K562 (cell line): Measurements from ENCODE around the gene MAK. TPM values are rescaled to one million over a fixed set of nuclear protein-coding genes. Genes with fewer than 3 reads are reported as not detected.
A peak's percentile ranks its signal among the peaks of the same experiment; 100 is the strongest.

Experiments
- ATAC-seq: fragments of 200-7000 bp; cut with Tn5 transposase; 3 replicates; pipeline ENCODE4 v1.9.1; 2020; ENCODE audit warnings: moderate library complexity
- BruUV-seq: library from RNA; stranded (reverse); fragments of 400-500 nt; replicated peaks from 2 replicates; lab custom pipeline; 2021; lab: Mats Ljungman, UMichigan
- CTCF ChIA-PET: fragments of 300-600 bp; formaldehyde crosslinking; extraction: SDS; loops from one replicate; lab custom pipeline; 2021; ENCODE audit warnings: low intra/inter-chr PET ratio; lab: Yijun Ruan, JAX
- POLR2A ChIA-PET: fragments of 300-600, 350-650 bp; sonication (Branson Sonifier 250); formaldehyde crosslinking; extraction: SDS; loops from one replicate; lab custom pipeline; 2021; ENCODE audit warnings: antibody characterized with exemption, inconsistent platforms; lab: Yijun Ruan, JAX
- DNase-seq, 4 experiments: peaks; one replicate each; pipeline versions ENCODE4 v3.0.0 to v3.0.0-alpha.2; 2011 to 2018; ENCODE audit warnings: low spot score in 3 of 4, mixed read lengths in 3 of 4; ENCODE audit errors: extremely low read depth in 1 of 4
- FAIRE-seq: peaks from 2 replicates; lab custom pipeline; 2011; peaks lifted over from hg19 to GRCh38; lab: Jason Lieb, UNC
- H2AFZ ChIP-seq: 2 replicates; pipeline ENCODE4 v1.6.0; 2011; ENCODE audit warnings: low read depth, low read length, control low read depth, inconsistent platforms
- H3K27ac ChIP-seq: fragments of 200-600 bp; 3 replicates; pipeline ENCODE4 v1.8.0; 2011; ENCODE audit warnings: low read depth, mild to moderate bottlenecking, control low read depth, inconsistent platforms, low read length, moderate library complexity, mixed read lengths; ENCODE audit errors: extremely low read depth
- H3K27me3 ChIP-seq, 2 experiments: fragments of 300-600 bp in 1 of 2; 2 replicates in 1 of 2; 3 replicates in 1 of 2; pipeline versions ENCODE4 v1.6.0 to v1.8.0; 2011; ENCODE audit warnings: inconsistent platforms in 2 of 2, low read length in 2 of 2, mild to moderate bottlenecking in 1 of 2, mixed read lengths in 1 of 2, moderate library complexity in 1 of 2; ENCODE audit not compliant: control insufficient read depth in 2 of 2, insufficient read depth in 2 of 2
- H3K36me3 ChIP-seq: fragments of 300-600 bp; 3 replicates; pipeline ENCODE4 v1.8.0; 2011; ENCODE audit warnings: mild to moderate bottlenecking, low read length, inconsistent platforms; ENCODE audit not compliant: control insufficient read depth, insufficient read depth
- H3K4me1 ChIP-seq, 2 experiments: fragments of 200-600 bp in 1 of 2; replicated peaks in 1 of 2; 2 replicates in 1 of 2; 3 replicates in 1 of 2; pipeline versions ENCODE4 v1.5.1 to v1.8.0; 2011; ENCODE audit warnings: inconsistent platforms in 2 of 2, low read length in 2 of 2, mild to moderate bottlenecking in 1 of 2, mixed read lengths in 1 of 2, moderate library complexity in 1 of 2; ENCODE audit not compliant: control insufficient read depth in 2 of 2, insufficient read depth in 2 of 2
- H3K4me2 ChIP-seq: 2 replicates; pipeline ENCODE4 v1.6.1; 2011; ENCODE audit warnings: low read length, control low read depth, inconsistent platforms, mixed read lengths; ENCODE audit not compliant: insufficient read depth
- H3K4me3 ChIP-seq: fragments of 200-600 bp; sonication (generic), shearing (Covaris generic); 2 replicates; pipeline ENCODE4 v1.5.1; 2016; ENCODE audit warnings: control low read depth, inconsistent platforms
- H3K79me2 ChIP-seq: fragments of 200-600 bp; 3 replicates; pipeline ENCODE4 v1.8.0; 2011; ENCODE audit warnings: low read length, inconsistent platforms; ENCODE audit not compliant: control insufficient read depth, insufficient read depth
- H3K9ac ChIP-seq, 2 experiments: 2 replicates each; pipeline versions ENCODE4 v1.6.0 to v1.6.1; 2011; ENCODE audit warnings: low read depth in 2 of 2, low read length in 2 of 2, control low read depth in 1 of 2, inconsistent platforms in 1 of 2, mild to moderate bottlenecking in 1 of 2, mixed read lengths in 1 of 2; ENCODE audit not compliant: insufficient read depth in 1 of 2
- H3K9me1 ChIP-seq: one replicate; pipeline ENCODE4 v1.6.0; 2011; ENCODE audit warnings: inconsistent platforms, mild to moderate bottlenecking, low read length, moderate library complexity; ENCODE audit not compliant: control insufficient read depth, insufficient read depth
- H3K9me3 ChIP-seq: replicated peaks from 2 replicates; pipeline ENCODE4 v1.5.1; 2011; ENCODE audit warnings: low read depth, low read length, inconsistent platforms; ENCODE audit not compliant: control insufficient read depth, insufficient read depth
- H4K20me1 ChIP-seq: replicated peaks from 2 replicates; pipeline ENCODE4 v1.6.1; 2011; ENCODE audit warnings: low read length, inconsistent platforms, mixed read lengths; ENCODE audit not compliant: control insufficient read depth, insufficient read depth
- ADNP ChIP-seq: fragments of 200-800 bp; sonication (Bioruptor generic); IDR thresholded peaks from 2 replicates; pipeline ENCODE4 v1.6.1; 2016; ENCODE audit warnings: missing genetic modification characterization, missing compliant biosample characterization
- ARID1B ChIP-seq: fragments of 450-650 bp; IDR thresholded peaks from 2 replicates; pipeline ENCODE4 v1.6.1; 2016; ENCODE audit warnings: antibody characterized with exemption, mild to moderate bottlenecking, inconsistent platforms
- CEBPB ChIP-seq: fragments of 450-650 bp; IDR thresholded peaks from 2 replicates; pipeline ENCODE4 v1.6.1; 2016; ENCODE audit warnings: missing genetic modification characterization, missing compliant biosample characterization
- CEBPG ChIP-seq, 3 experiments: fragments of 200-800 bp in 1 of 3; sonication (Bioruptor generic) in 1 of 3; sonication (generic) in 1 of 3; formaldehyde crosslinking in 1 of 3; IDR thresholded peaks in 2 of 3; conservative IDR thresholded peaks in 1 of 3; 2 replicates each; pipeline versions ENCODE4 v1.6.1 to v1.8.0; 2016 to 2022; ENCODE audit warnings: missing compliant biosample characterization in 2 of 3, missing genetic modification characterization in 2 of 3, mild to moderate bottlenecking in 1 of 3, missing genetic modification reagents in 1 of 3
- DPF2 ChIP-seq: fragments of 450-650 bp; IDR thresholded peaks from 2 replicates; pipeline ENCODE4 v1.6.1; 2016
- JUND ChIP-seq, 2 experiments: IDR thresholded peaks; 2 replicates in 1 of 2; 3 replicates in 1 of 2; pipeline ENCODE4 v1.6.1; 2011; ENCODE audit warnings: borderline replicate concordance in 2 of 2, low read depth in 2 of 2, low read length in 2 of 2, improper control_type of control experiment in 1 of 2, missing biosample characterization in 1 of 2, missing genetic modification characterization in 1 of 2, missing genetic modification reagents in 1 of 2
- SMARCA4 ChIP-seq: fragments of 450-650 bp; IDR thresholded peaks from 2 replicates; pipeline ENCODE4 v1.6.1; 2016
- TRIM24 ChIP-seq, 2 experiments: fragments of 450-650 bp; IDR thresholded peaks; 2 replicates each; pipeline ENCODE4 v1.6.1; 2016
- ZFP30 ChIP-seq: fragments of 250-450 bp; sonication (Bioruptor Pico); IDR thresholded peaks from 2 replicates; pipeline ENCODE4 v1.8.0; 2022; ENCODE audit warnings: moderate library complexity, mild to moderate bottlenecking, inconsistent platforms, borderline replicate concordance
- ZNF121 ChIP-seq: sonication (generic); formaldehyde crosslinking; conservative IDR thresholded peaks from 2 replicates; pipeline ENCODE4 v1.8.0; 2022; ENCODE audit warnings: missing genetic modification reagents
- ZNF41 ChIP-seq: fragments of 250-450 bp; sonication (Bioruptor Pico); conservative IDR thresholded peaks from 2 replicates; pipeline ENCODE4 v1.4.0; 2020; ENCODE audit warnings: mild to moderate bottlenecking
- ZNF75A ChIP-seq: fragments of 450-650 bp; formaldehyde crosslinking; IDR thresholded peaks from 2 replicates; pipeline ENCODE4 v1.4.0; 2020; ENCODE audit warnings: mild to moderate bottlenecking
- WGBS: fragments of 100-300 bp; shearing (Covaris generic); methylation state at CpG from one replicate; pipeline ENCODE4 v1.1.6; 2016; ENCODE audit warnings: low coverage, mixed read lengths; ENCODE audit not compliant: insufficient coverage; ENCODE audit errors: missing lambda C conversion rate; 5-methylcytosine and 5-hydroxymethylcytosine counted together
- in situ Hi-C: fragments of 300-500 bp; cut with MboI; formaldehyde crosslinking; loops from 4 replicates; pipeline ENCODE4 v1.15.0; 2018; ENCODE audit warnings: inconsistent platforms, mixed read lengths
- intact Hi-C: fragments of 100-400 bp; cut with micrococcal nuclease; formaldehyde crosslinking; loops from 2 replicates; pipeline ENCODE4 v1.14.2; 2022
- polyA plus RNA-seq, 8 experiments: library from polyadenylated mRNA; depleted of rRNA in 4 of 8; stranded (reverse) in 5 of 8; unstranded in 3 of 8; fragments of >200 nt; fragmentation: Nextera tagmentation in 2 of 8; fragmentation: Illumina TruSeq in 1 of 8; extraction: Ambion mirVana in 2 of 8; extraction: Trizol in 1 of 8; gene quantifications; 2 replicates each; pipeline versions ENCODE4 v1.2.1 to v1.2.3, GENCODE V29; 2011 to 2014; ENCODE audit warnings: inconsistent platforms in 1 of 8, missing spikeins in 1 of 8
- total RNA-seq, 7 experiments: library from RNA; depleted of rRNA in 6 of 7; stranded (reverse); fragments of >200 nt in 6 of 7; fragmentation: Illumina TruSeq in 2 of 7; extraction: Trizol in 2 of 7; gene quantifications; 2 replicates each; pipeline versions ENCODE4 v1.2.1 to v1.2.3, GENCODE V29; 2011 to 2021; ENCODE audit warnings: low replicate concordance in 1 of 7
- TF ChIP-seq, protein P1 (sequence below): fragments of 450-650 bp; IDR thresholded peaks from 2 replicates; pipeline ENCODE4 v1.6.1; 2016; ENCODE audit warnings: missing biosample characterization, missing genetic modification characterization
- TF ChIP-seq, protein P2 (sequence below), 2 experiments: fragments of 450-650 bp in 1 of 2; sonication (generic) in 1 of 2; formaldehyde crosslinking in 1 of 2; IDR thresholded peaks in 1 of 2; conservative IDR thresholded peaks in 1 of 2; 2 replicates each; pipeline versions ENCODE4 v1.6.1 to v1.8.1; 2016 to 2023; ENCODE audit warnings: mild to moderate bottlenecking in 2 of 2, moderate library complexity in 2 of 2, inconsistent platforms in 1 of 2, missing genetic modification reagents in 1 of 2

The MAK gene
- total and polyA plus RNA-seq, 9 of the 15 experiments (the other 6 are each of a cell fraction or from before 2014, with no cell fraction given) = 0.25 to 1.1 (median 0.53) TPM

- H3K4me2 ChIP-seq = no peak overlapping the region
- H3K27me3 ChIP-seq = no peaks in the 10 kb centered on the region
- no TSS peak for BruUV-seq
- ChIA-PET POLR2A (no interaction called here), CTCF (no interaction called here)
- ATAC-seq (peak; percentile 78), FAIRE-seq (peak; percentile 42), DNase-seq (peak in 2 of 4 experiments; percentile 20 to 23)
- intact Hi-C loops (no loop called here), in situ Hi-C loops (no loop called here)
- no peak overlapping the region for H3K4me3 ChIP-seq
- no peaks in the 10 kb centered on the region for H3K36me3 ChIP-seq
- no peak overlapping the region for H2AFZ ChIP-seq
- H3K9me1 ChIP-seq = no peaks in the 10 kb centered on the region
- H3K9me3 ChIP-seq = no peaks in the 10 kb centered on the region
- TF ChIP-seq TRIM24 (IDR thresholded peaks at IDR 0.05) (peak; percentile 32 to 51; a peak in 1 of 4 replicates), CEBPB (tag) (peak; percentile 100), JUND (IDR thresholded peaks at IDR 0.05; ENCODE audit: borderline replicate concordance, low read depth, low read length) (peak; percentile 43; the same call in 1 of the 2 replicates), JUND (tag; IDR thresholded peaks at IDR 0.05; ENCODE audit: borderline replicate concordance, low read depth, low read length) (no peak; the same call in 2 of the 3 replicates), ZNF121 (CRISPR knock-in tag) (peak; percentile 59), ZNF75A (CRISPR knock-in tag) (no peak), CEBPG (CRISPR knock-in tag; IDR thresholded peaks at IDR 0.05) (peak; percentile 90), CEBPG (tag; conservative IDR thresholded peaks at IDR 0.05 in 1 of 2, IDR thresholded peaks at IDR 0.05 in 1 of 2) (peak; percentile 94 to 95), SMARCA4 (0 out of 2 replicates have a peak, but pooled peaks have one; percentile 19), ZFP30 (CRISPR knock-in tag) (no peak), ADNP (tag) (no peak), ZNF41 (CRISPR knock-in tag) (no peak), ARID1B (peak; percentile 11; the same call in 1 of the 2 replicates), DPF2 (peak; percentile 30; the same call in 1 of the 2 replicates)
- TF ChIP-seq, protein P1, sequence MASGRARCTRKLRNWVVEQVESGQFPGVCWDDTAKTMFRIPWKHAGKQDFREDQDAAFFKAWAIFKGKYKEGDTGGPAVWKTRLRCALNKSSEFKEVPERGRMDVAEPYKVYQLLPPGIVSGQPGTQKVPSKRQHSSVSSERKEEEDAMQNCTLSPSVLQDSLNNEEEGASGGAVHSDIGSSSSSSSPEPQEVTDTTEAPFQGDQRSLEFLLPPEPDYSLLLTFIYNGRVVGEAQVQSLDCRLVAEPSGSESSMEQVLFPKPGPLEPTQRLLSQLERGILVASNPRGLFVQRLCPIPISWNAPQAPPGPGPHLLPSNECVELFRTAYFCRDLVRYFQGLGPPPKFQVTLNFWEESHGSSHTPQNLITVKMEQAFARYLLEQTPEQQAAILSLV (tag) = peak; percentile 68; the same call in 1 of the 2 replicates
- TF ChIP-seq, protein P2, sequence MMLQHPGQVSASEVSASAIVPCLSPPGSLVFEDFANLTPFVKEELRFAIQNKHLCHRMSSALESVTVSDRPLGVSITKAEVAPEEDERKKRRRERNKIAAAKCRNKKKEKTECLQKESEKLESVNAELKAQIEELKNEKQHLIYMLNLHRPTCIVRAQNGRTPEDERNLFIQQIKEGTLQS (IDR thresholded peaks at IDR 0.05) = peak; percentile 61
- TF ChIP-seq, protein P2 (CRISPR knock-in tag; conservative IDR thresholded peaks at IDR 0.05) = no peak
- no peaks in the 10 kb centered on the region; a peak in 1 of 5 replicates for H3K4me1 ChIP-seq
- H3K79me2 ChIP-seq = no peaks in the 10 kb centered on the region
- no peak overlapping the region for H3K27ac ChIP-seq
- no peaks in the 10 kb centered on the region for H4K20me1 ChIP-seq
- H3K9ac ChIP-seq = no peak overlapping the region
- 36% methylated on average over 6 of the region's 6 CpGs for WGBS
Observed at GRCh38 chr6:10809098-10809497, 29.2 kb downstream of the MAK start.
